GM12878 (cell line): ENCODE results near the gene CYTH3. TPM values are rescaled to one million over a fixed set of nuclear protein-coding genes. Genes with fewer than 3 reads are reported as not detected.
"Not testable (repeated sequence)": the region's sequence is repeated elsewhere in the genome, so short reads cannot be mapped to it uniquely, and the experiment has no call there.

Experiments
- ATAC-seq: fragments of 200-7000 bp; cut with Tn5 transposase; 3 replicates; pipeline ENCODE4 v1.9.1; 2020; ENCODE audit warnings: mild to moderate bottlenecking, moderate library complexity
- BruUV-seq: library from RNA; stranded (reverse); fragments of 400-500 nt; replicated peaks from 2 replicates; lab custom pipeline; 2021; lab: Mats Ljungman, UMichigan
- CTCF ChIA-PET: fragments of 300-600 bp; sonication (Branson Sonifier 250); formaldehyde crosslinking; extraction: SDS; loops from one replicate; lab custom pipeline; 2021; ENCODE audit warnings: inconsistent platforms; lab: Yijun Ruan, JAX
- POLR2A ChIA-PET: fragments of 350-600 bp; formaldehyde crosslinking; extraction: SDS; loops from one replicate; lab custom pipeline; 2021; ENCODE audit warnings: inconsistent platforms; lab: Charles Lee
- RAD21 ChIA-PET: fragments of 300-600 bp; sonication (Branson Sonifier 250); formaldehyde crosslinking; loops from one replicate; lab custom pipeline; 2023; ENCODE audit warnings: antibody characterized with exemption; ENCODE audit not compliant: unreplicated experiment; lab: Charles Lee
- SMC1A ChIA-PET: fragments of 300-600 bp; sonication (Branson Sonifier 250); formaldehyde crosslinking; loops from one replicate; lab custom pipeline; 2023; ENCODE audit not compliant: unreplicated experiment, uncharacterized antibody; lab: Charles Lee
- DNase-seq: peaks from one replicate; pipeline ENCODE4 v3.0.0-alpha.2; 2011; ENCODE audit warnings: low read depth, low spot score
- FAIRE-seq: peaks from 3 replicates; lab custom pipeline; 2011; peaks lifted over from hg19 to GRCh38; lab: Jason Lieb, UNC
- H2AFZ ChIP-seq: 2 replicates; pipeline ENCODE4 v1.6.0; 2011; ENCODE audit warnings: low read depth, low read length, control low read depth; ENCODE audit not compliant: control insufficient read depth
- H3K27ac ChIP-seq: 2 replicates; pipeline ENCODE4 v1.5.1; 2011; ENCODE audit warnings: control low read depth; ENCODE audit not compliant: control insufficient read depth, insufficient read depth
- H3K27me3 ChIP-seq, 2 experiments: replicated peaks in 1 of 2; 2 replicates each; pipeline versions ENCODE4 v1.6.0 to v1.6.1; 2011; ENCODE audit warnings: low read length in 1 of 2; ENCODE audit not compliant: control insufficient read depth in 2 of 2, insufficient read depth in 2 of 2
- H3K36me3 ChIP-seq, 2 experiments: 2 replicates each; pipeline ENCODE4 v1.5.1; 2011; ENCODE audit warnings: low read length in 1 of 2; ENCODE audit not compliant: control insufficient read depth in 2 of 2, insufficient read depth in 2 of 2
- H3K4me1 ChIP-seq: 2 replicates; pipeline ENCODE4 v1.6.1; 2011; ENCODE audit warnings: mild to moderate bottlenecking, low read length, moderate library complexity, mixed read lengths; ENCODE audit not compliant: control insufficient read depth, insufficient read depth
- H3K4me2 ChIP-seq: 2 replicates; pipeline ENCODE4 v1.6.0; 2011; ENCODE audit warnings: control low read depth; ENCODE audit not compliant: control insufficient read depth, insufficient read depth
- H3K4me3 ChIP-seq: fragments of 200-600 bp; sonication (generic); 2 replicates; pipeline ENCODE4 v1.5.1; 2016
- H3K79me2 ChIP-seq: 2 replicates; pipeline ENCODE4 v1.6.0; 2011; ENCODE audit warnings: low read length; ENCODE audit not compliant: control insufficient read depth, insufficient read depth
- H3K9ac ChIP-seq: 2 replicates; pipeline ENCODE4 v1.8.0; 2011; ENCODE audit warnings: low read length, control low read depth, mixed read lengths; ENCODE audit not compliant: control insufficient read depth, insufficient read depth
- H3K9me3 ChIP-seq: replicated peaks from 3 replicates; pipeline ENCODE4 v1.5.1; 2011; ENCODE audit warnings: mild to moderate bottlenecking, low read length; ENCODE audit not compliant: control insufficient read depth, insufficient read depth
- H4K20me1 ChIP-seq: 2 replicates; pipeline ENCODE4 v1.6.0; 2011; ENCODE audit not compliant: control insufficient read depth, insufficient read depth
- SUZ12 ChIP-seq: fragments of 200-600 bp; sonication (generic); IDR thresholded peaks from one replicate; pipeline ENCODE4 v1.6.1; 2018; ENCODE audit warnings: antibody characterized with exemption, mild to moderate bottlenecking; ENCODE audit not compliant: unreplicated experiment
- USF2 ChIP-seq: IDR thresholded peaks from 2 replicates; pipeline ENCODE4 v1.6.1; 2011; ENCODE audit warnings: low read depth, low read length, improper control_type of control experiment, borderline replicate concordance
- WGBS: methylation state at CpG from one replicate; pipeline ENCODE4 v1.1.6; 2016; ENCODE audit warnings: low lambda C conversion rate; ENCODE audit not compliant: insufficient replicate concordance, insufficient coverage; ENCODE audit errors: missing lambda C conversion rate; 5-methylcytosine and 5-hydroxymethylcytosine counted together
- in situ Hi-C: fragments of 300-500 bp; cut with MboI; formaldehyde crosslinking; loops from 9 replicates; pipeline ENCODE4 v1.14.3; 2018; ENCODE audit warnings: mixed read lengths
- intact Hi-C: fragments of 100-400 bp; cut with micrococcal nuclease; formaldehyde crosslinking; loops from one replicate; pipeline ENCODE4 v1.14.2; 2022; ENCODE audit not compliant: unreplicated experiment
- polyA plus RNA-seq, 11 experiments: library from polyadenylated mRNA; depleted of rRNA in 4 of 11; unstranded in 6 of 11; stranded (reverse) in 5 of 11; fragments of >200 nt; fragmentation: Nextera tagmentation in 4 of 11; fragmentation: Illumina TruSeq in 1 of 11; extraction: Ambion mirVana in 4 of 11; extraction: Trizol in 1 of 11; gene quantifications; 1 replicate in 1 of 11; 2 replicates in 10 of 11; pipeline versions ENCODE4 v1.2.1 to v1.2.3, GENCODE V29; 2011 to 2016; ENCODE audit warnings: inconsistent platforms in 2 of 11, missing spikeins in 2 of 11, low read depth in 1 of 11
- total RNA-seq, 4 experiments: library from RNA; depleted of rRNA in 3 of 4; stranded (reverse); fragments of >200 nt in 3 of 4; fragmentation: Illumina TruSeq in 1 of 4; extraction: Trizol in 1 of 4; gene quantifications; 2 replicates each; pipeline versions ENCODE4 v1.2.1 to v1.2.3, GENCODE V29; 2013 to 2021

CYTH3 gene
- total and polyA plus RNA-seq, 10 of the 15 experiments (the other 5 are each of a cell fraction or from before 2014, with no cell fraction given) = 0.45 to 28.2 (median 15.7) TPM

GRCh38 chr7:6283391-6284054 lies 11.1 kb upstream of the CYTH3 start:
- H3K9ac ChIP-seq, DNase-seq, in situ Hi-C loops, H4K20me1 ChIP-seq, H3K27me3 ChIP-seq, RAD21 ChIA-PET, H2AFZ ChIP-seq, intact Hi-C loops, H3K79me2 ChIP-seq, H3K4me1 ChIP-seq, FAIRE-seq, BruUV-seq, H3K4me2 ChIP-seq, H3K4me3 ChIP-seq, H3K36me3 ChIP-seq, ATAC-seq, H3K9me3 ChIP-seq, H3K27ac ChIP-seq: not testable (repeated sequence)
- ChIA-PET SMC1A (interaction anchor here (1.0 kb wide), 1 partner anchor 10 kb away, joined by 3 read pairs; no protein-coding TSS in a partner anchor), CTCF (interaction anchor here (0.8 kb wide), 1 partner anchor 39 kb away, joined by 4 read pairs; no protein-coding TSS in a partner anchor), POLR2A (interaction anchor here (0.7 kb wide), 1 partner anchor 1529 kb away, joined by 3 read pairs; no protein-coding TSS in a partner anchor)
- whole genome bisulfite sequencing = 76% methylated on average over 9 of the region's 9 CpGs

GRCh38 chr7:6279937-6280336 lies 7.5 kb upstream of the CYTH3 start:
- POLR2A ChIA-PET = no interaction called here
- in situ Hi-C loops (no loop called here), intact Hi-C loops (no loop called here)
- RAD21 ChIA-PET = no interaction called here
- 62% methylated on average over 5 of the region's 5 CpGs for WGBS
- FAIRE-seq (no peak), DNase-seq (no peak), ATAC-seq (no peak)
- Histone ChIP-seq H3K27ac (no peak overlapping the region), H3K36me3 (no peaks in the 10 kb centered on the region), H3K4me3 (no peak overlapping the region), H3K4me2 (no peak overlapping the region), H3K4me1 (no peaks in the 10 kb centered on the region), H3K27me3 (no peaks in the 10 kb centered on the region), H3K9ac (no peak overlapping the region), H2AFZ (no peak overlapping the region), H3K79me2 (no peaks in the 10 kb centered on the region), H4K20me1 (no peaks in the 10 kb centered on the region), H3K9me3 (no peaks in the 10 kb centered on the region; the same call in 2 of the 3 replicates)
- SMC1A ChIA-PET = interaction anchor here (0.6 kb wide), 1 partner anchor 283 kb away, joined by 3 read pairs; no protein-coding TSS in a partner anchor
- TF ChIP-seq SUZ12 (no peak), USF2 (no peak)
- no TSS peak for BruUV-seq
- CTCF ChIA-PET = interaction anchor here (0.7 kb wide), 1 partner anchor 288 kb away, joined by 3 read pairs; no protein-coding TSS in a partner anchor
